Thyroid gland (tissue), 4 donors: Measurements from ENCODE around the gene STAU1. TPM values are rescaled to one million over a fixed set of nuclear protein-coding genes. Genes with fewer than 3 reads are reported as not detected.
"Not testable (repeated sequence)": the region's sequence is repeated elsewhere in the genome, so short reads cannot be mapped to it uniquely, and the experiment has no call there.

Source experiments
- DNase-seq, 2 donors: peaks; one replicate each; pipeline ENCODE4 v3.0.0-alpha.2; 2019
- H3K27ac ChIP-seq, 3 donors: fragments of 200-600 bp; sonication (generic); 1 replicate in 2 of 3; 2 replicates in 1 of 3; pipeline ENCODE4 v1.5.1; 2016 to 2019; ENCODE audit warnings: mild to moderate bottlenecking in 1 of 3, moderate library complexity in 1 of 3
- H3K27me3 ChIP-seq: fragments of 200-600 bp; sonication (generic); one replicate; pipeline ENCODE4 v1.5.1; 2019
- H3K36me3 ChIP-seq, 2 donors: fragments of 200-600 bp; sonication (generic); one replicate each; pipeline ENCODE4 v1.5.1; 2016 to 2019
- H3K4me1 ChIP-seq, 2 donors: fragments of 200-600 bp; sonication (generic); one replicate each; pipeline ENCODE4 v1.5.1; 2017 to 2019
- H3K4me3 ChIP-seq, 3 donors: fragments of 200-600 bp; sonication (generic); replicated peaks in 1 of 3; 1 replicate in 2 of 3; 2 replicates in 1 of 3; pipeline ENCODE4 v1.5.1; 2016; ENCODE audit warnings: mild to moderate bottlenecking in 1 of 3
- H3K9me3 ChIP-seq: fragments of 200-600 bp; sonication (generic); one replicate; pipeline ENCODE4 v1.5.1; 2017
- CTCF ChIP-seq, 6 experiments: fragments of 200-600 bp in 3 of 6; fragments of 450-650 bp in 3 of 6; sonication (generic) in 3 of 6; IDR thresholded peaks; one replicate each; pipeline ENCODE4 v1.5.1; 2016 to 2019; ENCODE audit warnings: antibody characterized with exemption in 6 of 6, mild to moderate bottlenecking in 2 of 6, inconsistent platforms in 1 of 6, moderate library complexity in 1 of 6
- POLR2A ChIP-seq, 2 donors: fragments of 450-650 bp; IDR thresholded peaks; one replicate each; pipeline ENCODE4 v1.6.1; 2017; ENCODE audit warnings: antibody characterized with exemption in 2 of 2, mild to moderate bottlenecking in 2 of 2, moderate library complexity in 1 of 2
- WGBS, 2 donors: methylation state at CpG; one replicate each; pipeline ENCODE4 v1.1.5; 2017; 5-methylcytosine and 5-hydroxymethylcytosine counted together
- intact Hi-C: fragments of 100-400 bp; cut with DNase I; formaldehyde crosslinking; loops from one replicate; pipeline ENCODE4 v1.15.1; 2023
- total RNA-seq, 4 donors: library from RNA; depleted of rRNA; stranded (reverse); fragments of >200 nt; gene quantifications; one replicate each; pipeline ENCODE4 v1.2.3, GENCODE V29; 2016

Gene STAU1
- total RNA-seq, 4 donors from 2014 or later: 154 to 231 (median 167) TPM

GRCh38 chr20:49170714-49171113 lies 17.4 kb downstream of the STAU1 start:
- DNase-seq: no peak
- intact Hi-C loops: no loop called here
- Histone ChIP-seq H3K36me3 (no peaks in the 10 kb centered on the region), H3K27me3 (no peaks in the 10 kb centered on the region), H3K27ac (peak overlapping the region; percentile 51 to 80 (median 69)), H3K4me1 (peaks cover 66 to 74% of the 10 kb centered on the region in 2 donors), H3K4me3 (no peak overlapping the region), H3K9me3 (no peaks in the 10 kb centered on the region)
- TF ChIP-seq CTCF (IDR thresholded peaks at IDR 0.05) (no peak), POLR2A (IDR thresholded peaks at IDR 0.05) (no peak)
- WGBS, 2 donors: 93 to 94% methylated on average over 2 of the region's 2 CpGs

DNA sequence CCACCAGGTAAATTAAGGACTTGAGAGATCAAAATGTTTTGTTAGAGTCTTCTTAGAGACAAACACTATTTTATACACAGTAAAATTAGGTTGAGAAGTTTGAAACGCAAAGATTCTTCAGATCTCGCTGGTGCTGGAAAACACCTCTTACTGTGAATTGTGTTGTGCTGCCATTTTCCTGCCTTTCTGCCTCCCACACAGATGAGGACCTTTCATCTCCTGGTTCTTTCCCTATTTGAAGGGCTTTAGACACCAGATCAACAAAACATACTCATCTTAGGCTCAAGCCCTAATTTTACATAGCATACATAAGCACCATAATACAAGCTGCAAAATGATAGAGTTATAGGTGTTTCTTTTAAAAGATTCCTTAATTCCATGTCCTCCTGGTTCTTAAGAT lies 18.6 kb downstream of the STAU1 start:
- Histone ChIP-seq H3K36me3 (peaks cover 0 to 4% of the 10 kb centered on the region in 2 donors), H3K27me3 (no peaks in the 10 kb centered on the region), H3K4me3 (no peak overlapping the region), H3K27ac (peak overlapping the region; percentile 51 to 80 (median 69)), H3K9me3 (no peaks in the 10 kb centered on the region), H3K4me1 (peaks cover 74 to 82% of the 10 kb centered on the region in 2 donors)
- TF ChIP-seq POLR2A (IDR thresholded peaks at IDR 0.05) (no peak), CTCF (IDR thresholded peaks at IDR 0.05) (no peak)
- WGBS, 2 donors: 34 to 67% methylated on average over 2 of the region's 2 CpGs
- intact Hi-C loops: no loop called here
- DNase-seq: no peak

DNA sequence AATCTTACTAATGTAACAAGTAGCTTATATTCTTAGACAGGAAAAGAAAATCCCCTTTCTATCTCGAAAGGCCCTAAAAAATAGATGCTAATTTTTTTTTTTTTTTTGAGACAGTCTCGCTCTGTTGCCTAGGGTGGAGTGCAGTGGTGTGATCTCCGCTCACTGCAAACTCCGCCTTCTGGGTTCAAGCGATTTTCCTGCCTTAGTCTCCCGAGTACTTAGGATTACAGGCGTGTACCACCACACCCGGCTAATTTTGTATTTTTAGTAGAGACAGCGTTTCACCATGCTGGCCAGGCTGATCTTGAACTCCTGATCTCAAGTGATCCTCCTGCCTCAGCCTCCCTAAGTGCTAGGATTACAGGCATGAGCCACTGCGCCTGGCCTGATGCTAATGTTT lies 19.3 kb downstream of the STAU1 start:
- H3K4me3 ChIP-seq, DNase-seq, intact Hi-C loops, H3K36me3 ChIP-seq, H3K27me3 ChIP-seq, H3K9me3 ChIP-seq: not testable (repeated sequence)
- peaks cover 74 to 82% of the 10 kb centered on the region in 2 donors for H3K4me1 ChIP-seq
- peak overlapping the region; percentile 51 to 80 (median 69) for H3K27ac ChIP-seq
- WGBS, 2 donors: 85 to 86% methylated on average over 10 of the region's 10 CpGs

- Histone ChIP-seq H3K27ac (peak overlapping the region; percentile 51 to 80 (median 69)), H3K9me3 (no peaks in the 10 kb centered on the region), H3K27me3 (no peaks in the 10 kb centered on the region), H3K4me1 (peaks cover 71 to 76% of the 10 kb centered on the region in 2 donors), H3K36me3 (peaks cover 0 to 4% of the 10 kb centered on the region in 2 donors), H3K4me3 (no peak overlapping the region)
- TF ChIP-seq POLR2A (IDR thresholded peaks at IDR 0.05) (no peak), CTCF (IDR thresholded peaks at IDR 0.05) (no peak)
- intact Hi-C loops: no loop called here
- 12 to 23% methylated on average over 5 of the region's 5 CpGs for WGBS, 2 donors
- peak; percentile 78 for DNase-seq
Measured at GRCh38 chr20:49167811-49168507, 20.2 kb downstream of the STAU1 start.

DNA sequence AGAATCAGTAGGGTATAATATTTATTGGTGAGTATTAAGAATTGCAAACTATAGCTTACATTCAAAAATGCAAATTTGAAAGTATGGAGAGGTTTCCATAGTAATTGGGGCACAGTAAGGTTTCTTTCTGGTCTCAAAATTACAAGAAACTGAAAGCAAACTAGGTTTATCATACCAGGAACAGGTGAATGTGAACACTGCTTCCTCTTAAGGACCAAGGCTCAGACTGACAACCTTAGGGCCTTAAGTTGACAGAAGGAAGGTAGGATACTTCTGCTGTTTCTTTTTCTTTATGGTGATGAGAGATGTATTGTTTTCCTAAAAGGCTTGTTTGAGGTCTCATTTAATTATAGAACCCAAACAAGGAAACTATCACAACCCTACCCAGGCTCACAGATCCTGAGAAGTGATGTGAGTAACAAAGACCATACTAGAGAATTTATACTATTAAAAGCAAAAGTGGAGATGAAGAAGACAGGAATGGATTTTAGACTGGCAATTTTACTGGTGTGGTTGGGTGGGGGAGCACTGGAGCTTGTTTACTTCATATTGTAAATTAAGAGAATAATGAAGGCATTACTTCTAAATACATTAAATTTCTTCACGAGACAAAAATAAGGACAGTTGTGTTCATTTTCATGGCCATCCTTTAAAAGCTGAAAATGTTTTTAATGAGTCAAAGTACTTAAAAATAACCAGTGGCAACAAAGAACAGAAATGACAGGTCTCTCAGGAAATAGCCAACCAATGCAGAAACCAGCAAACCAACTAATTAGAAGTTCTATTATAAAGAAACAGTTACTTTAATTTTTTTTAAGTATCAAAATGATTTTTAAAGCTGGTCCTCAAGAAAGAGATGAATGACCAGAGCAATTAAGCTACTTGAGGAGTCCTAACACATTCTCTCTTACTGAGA lies 21.3 kb downstream of the STAU1 start:
- Histone ChIP-seq H3K27ac (peak overlapping the region; percentile 45 to 80 (median 51)), H3K36me3 (peaks cover 0 to 4% of the 10 kb centered on the region in 2 donors), H3K9me3 (no peaks in the 10 kb centered on the region), H3K4me1 (peaks cover 62 to 71% of the 10 kb centered on the region in 2 donors), H3K27me3 (no peaks in the 10 kb centered on the region), H3K4me3 (no peak overlapping the region)
- 41 to 51% methylated on average over 1 of the region's 1 CpG for WGBS, 2 donors
- DNase-seq: no peak
- TF ChIP-seq POLR2A (IDR thresholded peaks at IDR 0.05) (no peak), CTCF (IDR thresholded peaks at IDR 0.05) (no peak)
- intact Hi-C loops: no loop called here
